NCI-H1436 treated with DMSO at 0.1 percent for 48 hours (cell line): ENCODE measurements around the gene LMO1.

Experiments
- DNase-seq: peaks from one replicate; lab custom pipeline; 2025; lab: John Stamatoyannopoulos, UW

Gene LMO1

DNA sequence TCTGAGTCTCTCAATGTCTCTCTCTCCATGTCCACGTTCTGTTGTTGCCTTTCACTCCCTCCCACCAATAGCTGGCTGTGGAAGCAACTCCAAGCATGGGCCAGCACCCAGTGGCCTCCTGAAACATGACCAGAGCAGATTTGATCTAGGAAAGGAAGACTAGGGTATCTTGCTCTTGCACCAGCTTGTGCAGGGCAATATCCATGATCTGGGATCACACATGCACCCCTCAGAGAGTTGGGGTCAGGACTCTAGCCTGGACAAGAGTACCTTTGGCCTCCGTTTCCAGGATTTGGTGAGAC is 60.3 kb downstream of the LMO1 start:
- DNase-seq = no peak

- DNase-seq = no peak
Measured at GRCh38 chr11:8202516-8203413, 60.9 kb downstream of the LMO1 start.

- DNase-seq = no peak
Measured at GRCh38 chr11:8201644-8202365, 61.9 kb downstream of the LMO1 start.

DNA sequence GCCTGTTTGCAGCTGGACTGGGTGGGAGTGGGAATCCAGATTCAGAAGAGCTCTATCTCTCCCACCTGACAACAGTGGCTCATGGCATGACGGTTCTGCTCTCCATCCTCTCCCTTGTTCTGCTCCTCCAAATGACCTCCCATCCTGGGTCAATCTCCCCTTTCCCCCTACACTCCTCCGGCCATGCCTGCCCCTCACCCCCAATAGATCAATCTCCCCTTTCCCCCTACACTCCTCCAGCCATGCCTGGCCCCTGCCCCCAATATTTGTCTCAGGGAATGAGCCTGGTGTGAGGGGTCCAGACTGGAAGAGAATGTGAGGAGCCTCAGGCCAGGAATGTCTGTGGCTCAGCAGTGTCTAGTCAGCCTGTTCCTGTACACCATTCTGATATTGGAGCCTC is 64.0 kb downstream of the LMO1 start:
- no peak for DNase-seq

- DNase-seq = no peak
Measured at GRCh38 chr11:8196749-8197148, 66.9 kb downstream of the LMO1 start.

- no peak for DNase-seq
Measured at GRCh38 chr11:8194956-8195355, 68.7 kb downstream of the LMO1 start.

GRCh38 chr11:8192896-8193209 is 70.8 kb downstream of the LMO1 start:
- no peak for DNase-seq

DNA sequence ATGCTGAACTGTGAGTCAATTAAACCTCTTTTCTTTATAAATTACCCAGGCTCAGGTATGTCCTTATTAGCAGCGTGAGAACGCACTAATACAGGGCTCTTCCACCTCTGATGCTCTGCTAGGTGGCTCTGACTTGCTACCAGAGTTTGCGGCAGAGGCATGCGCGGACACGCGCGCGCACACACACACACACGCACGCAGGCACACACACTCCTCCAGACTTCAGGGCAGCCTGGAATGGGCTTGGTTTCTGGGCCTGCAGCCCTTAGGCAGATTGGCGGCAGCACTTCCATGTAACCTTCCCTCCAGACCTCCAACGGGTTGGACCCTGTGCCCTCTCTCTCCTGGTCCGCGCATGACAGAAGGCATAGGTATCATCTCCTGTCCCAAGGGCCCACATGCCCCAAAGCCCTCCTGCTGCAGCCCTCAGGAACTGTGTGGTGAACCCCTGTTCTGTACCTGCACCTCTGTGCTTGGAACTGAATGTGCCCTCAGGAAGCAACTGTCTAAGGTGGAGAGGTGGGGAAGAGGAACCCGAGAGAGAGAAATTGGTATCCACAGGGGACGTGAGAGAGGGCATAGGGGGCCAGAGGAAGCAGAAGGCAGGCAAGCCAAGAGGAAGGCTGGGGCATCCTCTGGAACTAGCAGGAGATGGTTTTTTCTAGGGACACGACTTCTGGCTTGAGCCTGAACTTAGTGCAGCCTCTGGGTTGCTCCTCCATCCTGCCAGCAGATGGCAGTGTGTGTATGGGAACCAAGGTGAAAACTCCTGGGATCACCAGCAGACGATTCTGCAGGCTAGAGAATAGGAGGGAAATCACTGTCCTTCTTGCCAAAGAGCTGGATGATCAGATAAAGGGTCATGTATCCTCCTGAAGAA is 71.4 kb downstream of the LMO1 start:
- DNase-seq = no peak

DNA sequence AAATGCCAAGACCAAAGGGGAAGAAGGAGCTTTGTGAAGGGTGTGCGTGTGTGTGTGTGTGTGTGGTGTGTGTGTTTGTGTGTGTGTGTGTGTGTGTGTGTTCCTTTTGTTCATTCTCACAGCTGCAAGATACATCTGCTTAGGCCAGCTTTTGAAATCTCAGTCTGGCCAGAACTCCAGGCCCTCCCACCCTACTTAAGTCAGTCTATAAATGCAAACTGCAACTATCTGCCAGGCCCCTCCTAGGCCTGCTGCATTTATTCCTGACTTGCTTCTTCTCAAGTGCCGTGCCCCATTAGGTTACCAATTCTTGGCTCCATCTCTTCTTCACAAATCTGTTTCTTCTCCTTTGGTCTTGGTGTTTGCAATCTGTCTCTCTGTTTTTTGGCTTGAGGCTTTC is 73.2 kb downstream of the LMO1 start:
- DNase-seq = no peak

DNA sequence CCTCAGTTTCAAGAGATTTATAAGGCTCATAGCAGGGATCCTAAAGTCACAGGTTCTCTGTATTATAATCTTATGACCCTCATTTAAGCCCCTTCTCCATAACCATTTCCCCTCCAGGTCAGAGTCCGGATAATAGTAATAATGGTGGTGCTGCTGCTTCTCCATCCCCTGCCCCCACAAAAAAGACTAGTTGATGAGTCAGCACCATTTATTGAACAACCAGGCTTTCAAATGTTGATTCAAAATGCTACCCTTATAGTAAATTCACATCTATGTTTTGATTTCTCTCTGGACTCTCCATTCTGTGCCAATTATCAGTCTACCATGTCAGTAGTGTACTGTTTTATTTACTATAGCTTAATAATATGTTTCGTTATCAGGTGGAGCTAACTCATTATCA is 77.2 kb downstream of the LMO1 start:
- no peak for DNase-seq

GRCh38 chr11:8183111-8183510 is 80.6 kb downstream of the LMO1 start:
- no peak for DNase-seq

DNA sequence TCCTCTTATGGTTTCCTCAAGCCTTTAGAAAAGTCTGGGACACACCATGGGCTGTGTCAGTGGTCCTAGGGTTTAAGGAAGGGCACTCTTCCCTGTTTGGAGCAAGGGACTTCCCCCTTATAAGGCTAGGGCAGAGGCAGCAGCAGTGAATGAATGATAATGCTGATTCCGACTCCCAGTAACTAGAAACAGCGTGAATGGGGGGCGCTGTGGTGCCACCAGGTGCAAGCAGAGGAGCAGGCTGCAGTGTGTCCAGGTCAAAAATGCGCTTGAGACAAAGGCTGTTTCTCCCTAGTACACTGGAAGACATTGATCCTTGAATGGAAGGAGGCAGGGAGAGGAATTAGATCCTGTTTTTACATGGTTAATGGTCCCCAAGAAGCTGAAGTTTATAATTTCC is 83.2 kb downstream of the LMO1 start:
- no peak for DNase-seq

- no peak for DNase-seq
Measured at GRCh38 chr11:8178297-8178696, 85.4 kb downstream of the LMO1 start.

DNA sequence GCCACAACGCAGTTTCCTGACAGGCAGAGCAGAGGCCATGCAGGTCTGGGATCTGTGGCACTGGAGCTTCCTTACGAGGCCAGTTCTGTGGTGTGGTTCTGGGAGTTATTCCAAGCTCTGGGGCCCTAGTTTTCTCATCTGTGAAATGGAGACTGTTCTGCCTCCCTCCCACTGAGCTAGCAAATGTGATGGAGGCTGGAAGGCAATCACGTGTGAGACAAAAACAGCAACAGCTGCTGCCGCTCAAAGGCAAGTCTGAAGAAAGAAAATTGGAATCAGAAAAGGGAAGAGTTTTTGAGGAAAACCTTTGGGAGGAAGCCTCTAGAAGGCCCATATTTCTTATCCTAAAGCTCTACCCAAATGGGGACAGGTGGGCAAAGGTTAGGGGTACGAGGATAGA is 86.5 kb downstream of the LMO1 start:
- DNase-seq = no peak
